BLaER1 (cell line): Measurements from ENCODE around the gene C19orf67.

Source experiments
- H3K27ac ChIP-seq: shearing (Covaris generic); formaldehyde crosslinking; 2 replicates; pipeline ENCODE4 v1.8.1; 2022
- H3K27me3 ChIP-seq: shearing (Covaris generic); formaldehyde crosslinking; 2 replicates; pipeline ENCODE4 v1.8.1; 2022
- H3K36me3 ChIP-seq: shearing (Covaris generic); formaldehyde crosslinking; 2 replicates; pipeline ENCODE4 v1.8.1; 2022
- H3K4me1 ChIP-seq: shearing (Covaris generic); formaldehyde crosslinking; 2 replicates; pipeline ENCODE4 v1.8.1; 2022
- H3K4me2 ChIP-seq: shearing (Covaris generic); formaldehyde crosslinking; 2 replicates; pipeline ENCODE4 v1.8.1; 2022
- H3K4me3 ChIP-seq: shearing (Covaris generic); formaldehyde crosslinking; 2 replicates; pipeline ENCODE4 v1.8.1; 2022
- H3K9ac ChIP-seq: shearing (Covaris generic); formaldehyde crosslinking; 2 replicates; pipeline ENCODE4 v1.8.1; 2022
- H3K9me3 ChIP-seq: shearing (Covaris generic); formaldehyde crosslinking; 2 replicates; pipeline ENCODE4 v1.8.1; 2022
- H4K20me1 ChIP-seq: shearing (Covaris generic); formaldehyde crosslinking; 2 replicates; pipeline ENCODE4 v1.8.1; 2022
- Cebpa-rat ChIP-seq: shearing (Covaris generic); IDR thresholded peaks from 2 replicates; pipeline ENCODE4 v1.8.1; 2022

C19orf67 gene

GRCh38 chr19:14085309-14085995 is at the start of gene C19orf67:
Gene C19orf67 (minus strand): TSS chr19:14085783. CDS start chr19:14085627, 156 bp downstream.
- Histone ChIP-seq H3K4me2 (no peak within 1 kb of the TSS), H3K4me3 (no peak within 1 kb of the TSS), H3K36me3 (peaks cover 38% of the 10 kb centered on the region), H3K9me3 (no peaks in the 10 kb centered on the region), H4K20me1 (peaks cover 20% of the 10 kb centered on the region), H3K27ac (no peak within 1 kb of the TSS), H3K27me3 (no peaks in the 10 kb centered on the region), H3K4me1 (peaks cover 34% of the 10 kb centered on the region), H3K9ac (no peak within 1 kb of the TSS)
- TF ChIP-seq Cebpa-rat: no peak

- H3K27me3 ChIP-seq: no peaks in the 10 kb centered on the region
- H3K27ac ChIP-seq: peak overlapping the region; percentile 78; the same call in 1 of the 2 replicates
- H3K4me2 ChIP-seq: peak overlapping the region; percentile 97
- H3K36me3 ChIP-seq: peaks cover 32% of the 10 kb centered on the region
- no peaks in the 10 kb centered on the region for H3K9me3 ChIP-seq
- peaks cover 10% of the 10 kb centered on the region; the same call in 1 of the 2 replicates for H4K20me1 ChIP-seq
- peaks cover 49% of the 10 kb centered on the region for H3K4me1 ChIP-seq
- peak overlapping the region; percentile 81 for H3K9ac ChIP-seq
- peak overlapping the region; percentile 84 for H3K4me3 ChIP-seq
- TF ChIP-seq Cebpa-rat: no peak
These were observed 49.8 kb upstream of the C19orf67 start for GRCh38 chr19:14135355-14135754.

GRCh38 chr19:14127929-14128509 is 42.4 kb upstream of the C19orf67 start:
- Histone ChIP-seq H3K4me2 (no peak overlapping the region), H3K9ac (no peak overlapping the region), H3K4me3 (no peak overlapping the region), H4K20me1 (no peaks in the 10 kb centered on the region), H3K9me3 (no peaks in the 10 kb centered on the region), H3K36me3 (peaks cover 94% of the 10 kb centered on the region), H3K27me3 (no peaks in the 10 kb centered on the region), H3K4me1 (peaks cover 4% of the 10 kb centered on the region; the same call in 1 of the 2 replicates), H3K27ac (no peak overlapping the region)
- TF ChIP-seq Cebpa-rat: no peak

GRCh38 chr19:14127176-14127575 is 41.6 kb upstream of the C19orf67 start:
- H3K4me2 ChIP-seq: no peak overlapping the region
- TF ChIP-seq Cebpa-rat: no peak
- H3K27me3 ChIP-seq: no peaks in the 10 kb centered on the region
- no peak overlapping the region for H3K4me3 ChIP-seq
- peaks cover 94% of the 10 kb centered on the region for H3K36me3 ChIP-seq
- H3K9me3 ChIP-seq: no peaks in the 10 kb centered on the region
- no peak overlapping the region for H3K27ac ChIP-seq
- no peaks in the 10 kb centered on the region for H4K20me1 ChIP-seq
- no peak overlapping the region for H3K9ac ChIP-seq
- peaks cover 4% of the 10 kb centered on the region; the same call in 1 of the 2 replicates for H3K4me1 ChIP-seq

- TF ChIP-seq Cebpa-rat: no peak
- no peaks in the 10 kb centered on the region for H3K27me3 ChIP-seq
- H3K4me1 ChIP-seq: peaks cover 18% of the 10 kb centered on the region
- peaks cover 84% of the 10 kb centered on the region for H3K36me3 ChIP-seq
- no peaks in the 10 kb centered on the region for H3K9me3 ChIP-seq
- no peak overlapping the region for H3K9ac ChIP-seq
- H3K27ac ChIP-seq: no peak overlapping the region
- no peak overlapping the region for H3K4me2 ChIP-seq
- H3K4me3 ChIP-seq: no peak overlapping the region
- no peaks in the 10 kb centered on the region for H4K20me1 ChIP-seq
These were observed 37.3 kb upstream of the C19orf67 start for GRCh38 chr19:14122924-14123323.

- TF ChIP-seq Cebpa-rat: no peak
- Histone ChIP-seq H4K20me1 (peaks cover 19% of the 10 kb centered on the region), H3K4me3 (no peak overlapping the region), H3K4me1 (peaks cover 35% of the 10 kb centered on the region), H3K36me3 (peaks cover 59% of the 10 kb centered on the region), H3K4me2 (no peak overlapping the region), H3K9me3 (no peaks in the 10 kb centered on the region), H3K9ac (no peak overlapping the region), H3K27me3 (no peaks in the 10 kb centered on the region), H3K27ac (no peak overlapping the region)
These were observed 34.9 kb upstream of the C19orf67 start for GRCh38 chr19:14120497-14120780.

GRCh38 chr19:14119644-14120496 is 34.3 kb upstream of the C19orf67 start:
- TF ChIP-seq Cebpa-rat: no peak
- Histone ChIP-seq H3K27ac (no peak overlapping the region), H3K36me3 (peaks cover 53% of the 10 kb centered on the region), H3K27me3 (no peaks in the 10 kb centered on the region), H3K4me3 (no peak overlapping the region), H3K4me1 (peaks cover 41% of the 10 kb centered on the region), H4K20me1 (peaks cover 21% of the 10 kb centered on the region), H3K9me3 (no peaks in the 10 kb centered on the region), H3K4me2 (no peak overlapping the region), H3K9ac (peak overlapping the region; percentile 7; the same call in 1 of the 2 replicates)

- TF ChIP-seq Cebpa-rat: no peak
- no peak overlapping the region for H3K27ac ChIP-seq
- no peaks in the 10 kb centered on the region for H3K27me3 ChIP-seq
- H3K4me1 ChIP-seq: peaks cover 47% of the 10 kb centered on the region
- H4K20me1 ChIP-seq: peaks cover 28% of the 10 kb centered on the region
- H3K4me2 ChIP-seq: peak overlapping the region; percentile 99
- peaks cover 46% of the 10 kb centered on the region for H3K36me3 ChIP-seq
- H3K9me3 ChIP-seq: no peaks in the 10 kb centered on the region
- H3K9ac ChIP-seq: peak overlapping the region; percentile 85; the same call in 1 of the 2 replicates
- H3K4me3 ChIP-seq: no peak overlapping the region
These were observed 33.6 kb upstream of the C19orf67 start for GRCh38 chr19:14119146-14119545.

- Histone ChIP-seq H4K20me1 (peaks cover 35% of the 10 kb centered on the region), H3K9me3 (no peaks in the 10 kb centered on the region), H3K4me3 (peak overlapping the region; percentile 96), H3K27ac (peak overlapping the region; percentile 81), H3K27me3 (no peaks in the 10 kb centered on the region), H3K36me3 (peaks cover 39% of the 10 kb centered on the region), H3K4me1 (peaks cover 54% of the 10 kb centered on the region), H3K4me2 (peak overlapping the region; percentile 99), H3K9ac (peak overlapping the region; percentile 85)
- peak; percentile 96 for TF ChIP-seq Cebpa-rat
These were observed 32.8 kb upstream of the C19orf67 start for GRCh38 chr19:14118165-14119051.
